Peyer's patch (tissue), 4 donors: ENCODE data around the gene MGRN1.

Experiments
- CTCF ChIP-seq, 6 experiments: fragments of 450-650 bp in 4 of 6; fragments of 200-600 bp in 2 of 6; sonication (generic) in 1 of 6; IDR thresholded peaks; one replicate each; pipeline ENCODE4 v1.5.1; 2017 to 2019; ENCODE audit warnings: antibody characterized with exemption in 6 of 6, mild to moderate bottlenecking in 3 of 6, moderate library complexity in 1 of 6
- POLR2A ChIP-seq, 2 donors: fragments of 450-650 bp; IDR thresholded peaks; one replicate each; pipeline ENCODE4 v1.5.1; 2017; ENCODE audit warnings: antibody characterized with exemption in 2 of 2, mild to moderate bottlenecking in 2 of 2, moderate library complexity in 2 of 2

GRCh38 chr16:4699046-4699556, 74.5 kb downstream of the MGRN1 start:
- TF ChIP-seq CTCF (IDR thresholded peaks at IDR 0.05) = no peak
- no peak for TF ChIP-seq POLR2A (IDR thresholded peaks at IDR 0.05)
